ENCODE measurements around the gene TRIM38.
"Not testable (repeated sequence)": the region's sequence is repeated elsewhere in the genome, so short reads cannot be mapped to it uniquely, and the experiment has no call there.

Gene TRIM38, protein sequence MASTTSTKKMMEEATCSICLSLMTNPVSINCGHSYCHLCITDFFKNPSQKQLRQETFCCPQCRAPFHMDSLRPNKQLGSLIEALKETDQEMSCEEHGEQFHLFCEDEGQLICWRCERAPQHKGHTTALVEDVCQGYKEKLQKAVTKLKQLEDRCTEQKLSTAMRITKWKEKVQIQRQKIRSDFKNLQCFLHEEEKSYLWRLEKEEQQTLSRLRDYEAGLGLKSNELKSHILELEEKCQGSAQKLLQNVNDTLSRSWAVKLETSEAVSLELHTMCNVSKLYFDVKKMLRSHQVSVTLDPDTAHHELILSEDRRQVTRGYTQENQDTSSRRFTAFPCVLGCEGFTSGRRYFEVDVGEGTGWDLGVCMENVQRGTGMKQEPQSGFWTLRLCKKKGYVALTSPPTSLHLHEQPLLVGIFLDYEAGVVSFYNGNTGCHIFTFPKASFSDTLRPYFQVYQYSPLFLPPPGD

GRCh38 chr6:25962149-25963127 is at the start of gene TRIM38:
TRIM38 (plus strand) TSS chr6:25962802; CDS start chr6:25966523, 3,721 bp downstream.
- DNase-seq (ENCODE audit: low read depth in 2 of 2, low spot score in 1 of 2), result peak; percentile 45 to 56

- no peak for DNase-seq (ENCODE audit: low read depth in 2 of 2, low spot score in 1 of 2)
These were observed 48.9 kb upstream of the TRIM38 start for GRCh38 chr6:25913741-25914140.

- DNase-seq (ENCODE audit: low read depth in 2 of 2, low spot score in 1 of 2), result no peak
These were observed 46.3 kb upstream of the TRIM38 start for GRCh38 chr6:25916330-25916729.

DNA sequence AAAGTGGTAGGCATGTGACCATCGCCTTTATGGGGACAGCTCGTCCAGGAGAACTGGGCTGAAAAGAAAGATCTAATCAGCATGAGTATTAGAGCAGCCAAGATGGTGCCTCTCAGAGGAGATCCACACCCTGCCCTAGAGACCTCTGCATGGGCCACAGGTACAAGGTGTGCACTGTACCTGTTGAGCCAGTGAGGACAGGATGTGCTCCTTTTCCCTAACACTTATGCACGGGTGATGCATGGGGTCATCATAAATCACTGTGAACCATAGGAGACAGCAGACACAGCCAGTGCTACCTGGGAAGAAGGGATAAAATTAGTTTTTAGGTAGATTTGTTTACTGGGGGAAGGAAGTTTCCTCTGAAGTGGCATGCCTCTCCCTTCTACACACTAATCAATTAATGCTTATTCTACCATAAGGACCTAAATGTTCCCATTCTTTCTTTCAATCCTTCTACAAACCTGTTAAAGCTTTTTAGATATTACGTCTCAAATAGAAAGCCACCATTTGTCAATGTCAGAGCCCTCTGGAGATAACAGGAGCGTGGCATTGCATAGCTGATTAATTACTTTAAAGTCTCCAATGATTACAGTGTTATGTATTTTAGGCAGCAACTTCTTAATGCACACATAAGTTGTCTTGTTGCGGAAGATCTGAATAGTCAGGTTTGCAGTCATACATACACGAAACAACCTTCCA is 45.7 kb upstream of the TRIM38 start:
- no peak for DNase-seq (ENCODE audit: low read depth in 2 of 2, low spot score in 1 of 2)

DNA sequence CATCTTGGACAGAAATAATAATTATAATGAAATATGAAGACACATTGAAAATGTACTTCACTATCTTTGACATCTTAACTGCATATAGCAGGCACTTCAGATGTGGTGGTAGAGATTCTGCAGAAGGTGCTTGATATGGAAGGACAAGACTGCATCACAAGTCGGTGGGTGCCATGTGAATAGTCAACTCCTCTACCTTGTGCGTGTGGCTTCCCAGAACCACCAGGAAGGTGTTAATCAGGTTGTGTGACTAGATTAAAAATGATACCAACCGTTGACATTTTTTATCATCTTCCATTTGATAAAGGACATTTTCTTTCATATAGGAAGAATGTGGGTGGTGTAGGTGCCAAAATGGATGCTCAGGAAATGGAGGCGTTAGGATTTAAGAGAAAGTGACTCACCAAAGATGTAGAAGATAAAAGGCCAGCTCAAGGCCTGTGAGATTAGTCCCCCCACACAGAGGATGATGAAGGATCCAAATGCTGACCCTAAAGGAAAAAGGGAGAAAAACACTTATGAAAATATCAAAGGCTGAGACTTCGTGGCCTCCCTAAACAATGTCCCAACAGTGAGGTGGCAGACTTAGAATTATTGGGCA is 44.4 kb upstream of the TRIM38 start:
- DNase-seq (ENCODE audit: low read depth in 2 of 2, low spot score in 1 of 2), result no peak

- no peak for DNase-seq (ENCODE audit: low read depth in 2 of 2, low spot score in 1 of 2)
These were observed 42.9 kb upstream of the TRIM38 start for GRCh38 chr6:25919657-25920056.

DNA sequence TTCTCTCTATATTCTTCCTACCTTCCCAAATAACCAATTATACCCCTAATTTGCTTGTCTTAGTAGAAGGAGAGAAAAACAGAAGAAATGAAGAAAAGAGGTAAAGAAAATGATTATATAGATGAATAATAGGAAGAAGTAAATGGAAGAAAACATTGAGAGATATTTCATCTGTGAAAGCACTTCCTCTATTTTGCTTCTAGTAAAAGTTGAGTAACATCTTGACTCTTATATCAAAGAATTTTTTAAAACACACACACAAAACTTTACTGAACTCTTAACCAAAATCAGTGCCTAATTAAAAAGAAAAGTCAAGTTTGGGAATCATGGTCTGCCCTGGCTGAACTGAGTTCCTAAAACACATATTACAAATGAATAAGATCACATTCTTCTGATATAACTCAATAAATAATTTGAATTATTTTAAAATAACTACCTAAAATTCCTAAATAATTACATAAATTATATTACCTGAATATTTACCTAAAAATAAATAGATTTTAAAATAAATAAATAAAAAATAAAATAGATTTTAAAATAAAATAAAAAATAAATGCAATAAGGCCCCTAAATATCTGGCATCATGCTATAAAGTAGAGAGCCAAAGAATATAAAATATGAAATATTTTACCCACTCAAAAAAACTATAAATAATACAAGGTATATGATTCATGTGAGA is 40.9 kb upstream of the TRIM38 start:
- DNase-seq (ENCODE audit: low read depth in 2 of 2, low spot score in 1 of 2), result no peak

- DNase-seq (ENCODE audit: low read depth in 2 of 2, low spot score in 1 of 2), result no peak
These were observed 40.3 kb upstream of the TRIM38 start for GRCh38 chr6:25922301-25922700.

DNA sequence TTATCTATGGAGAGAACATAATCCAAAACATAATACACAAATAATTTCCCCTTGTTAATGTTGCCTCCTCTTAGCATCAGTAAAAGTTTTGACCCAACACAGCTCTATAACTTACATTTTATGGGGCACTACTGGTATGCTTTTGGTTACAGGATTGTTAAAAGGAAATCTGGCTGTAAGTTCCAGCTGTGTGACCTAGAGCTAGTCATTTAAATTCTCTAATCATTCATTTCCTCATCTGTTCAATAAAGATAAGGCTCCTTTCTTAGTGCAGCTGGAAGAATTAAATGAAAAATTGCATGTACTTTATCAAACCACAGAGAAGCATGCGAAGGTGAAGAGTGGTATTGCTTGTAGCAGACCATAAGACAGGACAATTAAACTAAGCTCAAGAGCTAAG is 36.7 kb upstream of the TRIM38 start:
- no peak for DNase-seq (ENCODE audit: low read depth in 2 of 2, low spot score in 1 of 2)

DNA sequence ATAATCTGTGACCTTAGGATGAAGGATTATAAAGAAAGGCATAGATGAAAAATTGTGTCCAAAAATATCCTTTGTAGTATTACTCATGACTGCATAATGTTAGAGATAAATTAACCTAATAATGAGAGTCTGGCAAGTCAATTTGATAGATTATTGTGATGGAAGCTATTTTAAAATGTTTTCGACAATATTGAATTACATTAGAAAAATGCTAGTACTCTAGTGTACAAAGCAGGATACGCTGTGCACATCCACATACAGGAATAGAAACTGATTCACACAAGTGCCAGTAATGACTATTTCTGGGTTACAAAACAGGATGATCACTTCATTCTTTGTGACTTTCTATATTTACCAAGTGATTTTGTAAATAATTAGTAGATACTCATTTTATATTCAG is 35.4 kb upstream of the TRIM38 start:
- no peak for DNase-seq (ENCODE audit: low read depth in 2 of 2, low spot score in 1 of 2)

- DNase-seq (ENCODE audit: low read depth in 2 of 2, low spot score in 1 of 2), result no peak
These were observed 34.8 kb upstream of the TRIM38 start for GRCh38 chr6:25927756-25928216.

DNA sequence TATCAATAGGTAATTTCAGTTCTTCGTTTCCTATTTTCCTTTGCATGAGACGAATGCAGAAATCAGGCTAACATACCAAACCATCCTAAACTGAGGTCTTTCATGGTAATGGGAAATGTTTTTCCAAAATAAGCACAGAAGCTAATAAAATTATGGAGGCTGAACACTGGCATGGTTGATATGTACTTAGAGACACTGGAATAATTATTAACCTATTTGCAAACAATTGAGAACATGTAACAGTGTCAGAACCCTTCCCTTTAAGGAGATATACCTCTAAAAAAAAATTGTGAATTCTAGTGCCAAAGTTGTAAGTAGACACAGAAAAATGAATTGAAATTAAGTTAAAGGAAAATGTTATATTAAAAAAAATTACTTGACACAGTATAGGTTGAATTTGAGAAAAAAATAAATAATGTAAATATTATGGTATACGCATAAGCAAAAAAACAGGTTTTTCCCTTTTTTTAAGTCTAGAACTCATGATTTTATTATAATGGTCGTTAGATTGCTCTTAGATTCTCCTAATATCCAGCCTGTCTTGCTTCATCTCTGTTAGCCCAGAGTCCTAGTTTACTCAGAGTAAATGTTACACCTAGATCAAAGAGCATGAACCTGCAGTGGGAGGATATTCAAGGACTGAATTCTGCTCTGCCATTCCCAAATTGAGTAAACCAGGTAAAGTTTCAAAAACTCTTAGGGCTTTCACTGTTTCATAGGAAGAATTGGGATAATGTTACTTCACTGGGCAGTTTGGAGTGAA is 33.9 kb upstream of the TRIM38 start:
- no peak for DNase-seq (ENCODE audit: low read depth in 2 of 2, low spot score in 1 of 2)

- not testable (repeated sequence) for DNase-seq (ENCODE audit: low read depth in 2 of 2, low spot score in 1 of 2)
These were observed 32.8 kb upstream of the TRIM38 start for GRCh38 chr6:25929785-25930184.

DNA sequence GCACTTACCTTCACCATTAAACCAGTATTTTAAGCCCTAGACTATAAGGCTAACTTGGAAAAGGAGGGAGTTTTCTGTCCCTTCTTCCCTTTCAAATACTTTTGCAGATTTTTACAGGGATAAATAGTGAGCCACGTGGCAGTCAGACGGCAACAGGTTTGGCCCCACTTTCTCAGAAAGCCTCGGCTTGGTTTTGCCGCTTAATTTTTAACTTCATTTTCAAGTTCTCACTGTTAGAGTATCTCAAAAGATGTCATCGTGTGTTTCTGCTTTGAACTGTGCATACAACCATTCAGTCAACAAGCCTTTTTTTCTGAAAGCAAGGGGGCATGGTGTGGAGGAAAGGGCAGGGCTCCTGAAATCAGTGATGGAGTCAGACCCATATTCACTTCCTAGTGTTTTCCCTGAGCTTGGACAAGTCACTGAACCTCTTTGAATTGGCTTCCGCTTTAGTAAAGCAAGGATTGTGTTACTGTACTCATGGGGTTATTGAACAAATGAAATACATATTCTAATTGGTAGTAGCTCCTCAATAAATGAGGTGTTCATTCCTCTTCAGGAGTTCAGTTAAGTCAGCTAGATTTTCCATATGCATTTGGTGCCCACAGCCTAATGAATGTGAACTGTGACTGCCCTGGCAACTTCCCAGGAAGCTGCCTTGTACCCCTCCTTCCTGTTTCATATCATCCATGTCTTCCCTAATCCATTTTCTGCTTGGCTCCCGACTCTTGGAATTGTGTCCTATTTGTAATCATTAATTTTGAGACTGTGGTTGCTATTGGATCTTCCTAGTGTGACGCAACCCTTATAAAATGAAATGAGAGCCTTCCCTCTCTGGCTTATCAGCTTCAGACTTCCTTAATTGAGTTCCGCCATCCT is 31.8 kb upstream of the TRIM38 start, which contains the start of gene SLC17A2:
Gene SLC17A2 (minus strand): TSS at position 160 of the 879 bp plus-strand sequence. CDS start 4,895 bp downstream, outside the sequence.
- DNase-seq (ENCODE audit: low read depth in 2 of 2, low spot score in 1 of 2), result no peak

DNA sequence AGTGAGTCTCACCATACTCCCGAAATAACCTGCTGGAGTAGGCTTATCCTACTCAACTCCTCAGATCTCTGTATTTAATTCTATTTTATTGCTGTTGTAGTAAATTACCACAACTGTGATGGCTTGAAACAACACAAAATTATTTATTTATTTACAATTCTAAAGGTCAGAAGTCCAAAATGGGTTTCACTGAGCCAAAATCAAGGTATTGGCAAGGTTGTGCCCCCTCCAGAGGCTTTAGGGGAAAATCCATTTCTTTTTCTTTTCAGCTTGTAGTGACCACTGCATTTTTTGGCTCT is 31.2 kb upstream of the TRIM38 start:
- DNase-seq (ENCODE audit: low read depth in 2 of 2, low spot score in 1 of 2), result no peak

GRCh38 chr6:25934156-25934555 is 28.4 kb upstream of the TRIM38 start:
- no peak for DNase-seq (ENCODE audit: low read depth in 2 of 2, low spot score in 1 of 2)

DNA sequence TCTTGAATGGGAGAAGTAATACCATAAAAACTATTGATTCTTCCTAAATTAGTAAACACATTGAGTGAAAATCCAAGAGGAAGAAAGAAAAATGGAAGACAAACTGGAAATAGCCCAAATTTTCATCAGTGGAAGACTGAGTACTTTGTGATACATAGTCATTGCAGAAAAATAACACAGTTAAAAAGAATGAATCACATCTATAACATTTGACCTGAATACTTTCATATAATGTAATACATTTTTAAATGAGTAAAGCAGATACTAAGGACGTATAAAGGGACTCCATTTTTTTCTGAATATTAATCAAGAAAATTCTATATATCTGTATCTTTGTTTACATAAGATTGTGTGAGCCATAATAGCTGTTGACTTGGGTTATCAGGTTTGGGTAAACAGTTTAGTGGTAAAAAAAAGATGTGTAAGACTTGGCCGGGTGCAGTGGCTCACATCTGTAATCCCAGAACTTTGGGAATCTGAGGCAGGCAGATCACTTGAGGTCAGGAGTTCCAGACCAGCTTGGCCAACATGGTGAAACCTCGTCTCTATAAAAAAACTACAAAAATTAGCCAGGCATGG is 27.8 kb upstream of the TRIM38 start:
- no peak for DNase-seq (ENCODE audit: low read depth in 2 of 2, low spot score in 1 of 2)

GRCh38 chr6:25935953-25936352 is 26.6 kb upstream of the TRIM38 start:
- no peak for DNase-seq (ENCODE audit: low read depth in 2 of 2, low spot score in 1 of 2)

Data from stimulated activated CD8-positive, alpha-beta memory T cell treated with anti-CD3 and anti-CD28 coated beads, Interleukin-4, amount 100 ng/mL, for 1 hour (primary cell).